Measurements from ENCODE around the gene MAPK8IP3. TPM values are rescaled to one million over a fixed set of nuclear protein-coding genes. Genes with fewer than 3 reads are reported as not detected.

The MAPK8IP3 gene
- total and polyA plus RNA-seq, 2 donors (not counting 1 experiment from before 2014, with no cell fraction given), result 249 to 340 TPM

GRCh38 chr16:1743376-1744337 is 37.7 kb downstream of the MAPK8IP3 start:
- Mint-ChIP-seq H3K27me3 (no peaks in the 10 kb centered on the region), H3K9me3 (ENCODE audit: insufficient read depth) (no peaks in the 10 kb centered on the region), H3K4me3 (no peak overlapping the region), H3K27ac (no peak overlapping the region), H3K4me1 (no peaks in the 10 kb centered on the region)
- no peaks in the 10 kb centered on the region for H3K27me3 ChIP-seq (replicated peaks in 1 of 4; ENCODE audit: control extremely low read depth in 1 of 4, control insufficient read depth in 3 of 4, insufficient read depth in 4 of 4, low read length in 3 of 4)
- H4K20me1 ChIP-seq (ENCODE audit: control insufficient read depth, insufficient read depth, low read length, poor library complexity, severe bottlenecking), result peaks cover 76% of the 10 kb centered on the region
- intact Hi-C loops (cut with micrococcal nuclease), result no loop called here
- no peak overlapping the region for H3K4me3 ChIP-seq (ENCODE audit: control extremely low read depth in 1 of 5, extremely low read depth in 1 of 5, insufficient read depth in 1 of 5, low read depth in 2 of 5, low read length in 4 of 5)
- no peak for ATAC-seq (ENCODE audit: low read depth)
- ChIA-PET POLR2A (no interaction called here), CTCF (no interaction called here)
- H3K4me1 ChIP-seq (ENCODE audit: control insufficient read depth in 2 of 2, insufficient read depth in 2 of 2, low read length in 2 of 2), result no peaks in the 10 kb centered on the region
- 96% methylated on average over 30 of the region's 32 CpGs for WGBS (ENCODE audit: insufficient coverage)
- H3K79me2 ChIP-seq (ENCODE audit: control insufficient read depth, insufficient read depth, low read length), result peaks cover 63% of the 10 kb centered on the region
- H3K27ac ChIP-seq (ENCODE audit: low read length in 2 of 2), result no peak overlapping the region
- H3K36me3 ChIP-seq (replicated peaks in 1 of 2; ENCODE audit: control extremely low read depth in 1 of 2, control insufficient read depth in 1 of 2, extremely low read depth in 1 of 2, insufficient read depth in 2 of 2, low read length in 1 of 2), result peaks cover 0 to 60% of the 10 kb centered on the region in 2 experiments
- no peak overlapping the region for H3K4me2 ChIP-seq (replicated peaks; ENCODE audit: low read depth, low read length, poor library complexity, severe bottlenecking)
- TF ChIP-seq EZH2 (IDR thresholded peaks at IDR 0.05; ENCODE audit: borderline replicate concordance, insufficient read depth, low read depth, low read length, poor library complexity, severe bottlenecking) (no peak), CTCF (IDR thresholded peaks at IDR 0.05) (no peak)
- DNase-seq, result no peak
- H3K9ac ChIP-seq (ENCODE audit: low read length), result no peak overlapping the region
- peaks cover 0 to 11% (median 0%) of the 10 kb centered on the region in 3 donors for H3K9me3 ChIP-seq (ENCODE audit: control extremely low read depth in 1 of 3, control insufficient read depth in 2 of 3, insufficient read depth in 1 of 3, low read length in 2 of 3)
- H2AFZ ChIP-seq (ENCODE audit: insufficient read depth, low read depth, low read length, poor library complexity, severe bottlenecking), result no peak overlapping the region

- no peak for ATAC-seq (ENCODE audit: low read depth)
- no peak overlapping the region for H3K4me3 Mint-ChIP-seq
These were observed 38.4 kb downstream of the MAPK8IP3 start for GRCh38 chr16:1744338-1744840.

More at GRCh38 chr16:1744338-1744840, 38.4 kb downstream of the MAPK8IP3 start:
- H3K9ac ChIP-seq (ENCODE audit: low read length), result no peak overlapping the region
- no peaks in the 10 kb centered on the region for H3K4me1 Mint-ChIP-seq
- H3K79me2 ChIP-seq (ENCODE audit: control insufficient read depth, insufficient read depth, low read length), result peaks cover 63% of the 10 kb centered on the region
- H3K4me1 ChIP-seq (ENCODE audit: control insufficient read depth in 2 of 2, insufficient read depth in 2 of 2, low read length in 2 of 2), result no peaks in the 10 kb centered on the region
- intact Hi-C loops (cut with micrococcal nuclease), result no loop called here
- CTCF ChIA-PET, result no interaction called here
- H3K4me2 ChIP-seq (replicated peaks; ENCODE audit: low read depth, low read length, poor library complexity, severe bottlenecking), result no peak overlapping the region
- peaks cover 71% of the 10 kb centered on the region for H4K20me1 ChIP-seq (ENCODE audit: control insufficient read depth, insufficient read depth, low read length, poor library complexity, severe bottlenecking)
- TF ChIP-seq CTCF (IDR thresholded peaks at IDR 0.05), result no peak
- TF ChIP-seq EZH2 (IDR thresholded peaks at IDR 0.05; ENCODE audit: borderline replicate concordance, insufficient read depth, low read depth, low read length, poor library complexity, severe bottlenecking), result no peak
- no peak overlapping the region for H3K4me3 ChIP-seq (ENCODE audit: control extremely low read depth in 1 of 5, extremely low read depth in 1 of 5, insufficient read depth in 1 of 5, low read depth in 2 of 5, low read length in 4 of 5)
- no peaks in the 10 kb centered on the region for H3K9me3 Mint-ChIP-seq (ENCODE audit: insufficient read depth)
- H3K36me3 ChIP-seq (replicated peaks in 1 of 2; ENCODE audit: control extremely low read depth in 1 of 2, control insufficient read depth in 1 of 2, extremely low read depth in 1 of 2, insufficient read depth in 2 of 2, low read length in 1 of 2), result peaks cover 0 to 67% of the 10 kb centered on the region in 2 experiments
- H3K9me3 ChIP-seq (ENCODE audit: control extremely low read depth in 1 of 3, control insufficient read depth in 2 of 3, insufficient read depth in 1 of 3, low read length in 2 of 3), result peaks cover 0 to 4% (median 0%) of the 10 kb centered on the region in 3 donors
- POLR2A ChIA-PET, result interaction anchor here (0.6 kb wide), 1 partner anchor 240 kb away, joined by 4 read pairs; no protein-coding TSS in a partner anchor
- H2AFZ ChIP-seq (ENCODE audit: insufficient read depth, low read depth, low read length, poor library complexity, severe bottlenecking), result no peak overlapping the region
- H3K27ac Mint-ChIP-seq, result no peak overlapping the region
- no peak overlapping the region for H3K27ac ChIP-seq (ENCODE audit: low read length in 2 of 2)
- no peak for DNase-seq
- 96% methylated on average over 15 of the region's 24 CpGs for WGBS (ENCODE audit: insufficient coverage)
- H3K27me3 Mint-ChIP-seq, result no peaks in the 10 kb centered on the region
- no peaks in the 10 kb centered on the region for H3K27me3 ChIP-seq (replicated peaks in 1 of 4; ENCODE audit: control extremely low read depth in 1 of 4, control insufficient read depth in 3 of 4, insufficient read depth in 4 of 4, low read length in 3 of 4)
